DOHH2 (cell line): ENCODE results near the gene EDEM3.

Experiments
- CTCF ChIP-seq: fragments of 200-600 bp; sonication (generic); IDR thresholded peaks from one replicate; pipeline ENCODE4 v1.5.1; 2014; ENCODE audit warnings: antibody characterized with exemption, mild to moderate bottlenecking, low read depth, low read length; ENCODE audit not compliant: poor library complexity, severe bottlenecking
- EZH2phosphoT487 ChIP-seq: fragments of 200-600 bp; sonication (generic); IDR thresholded peaks from 2 replicates; pipeline ENCODE4 v1.6.1; 2017; ENCODE audit warnings: borderline replicate concordance, mild to moderate bottlenecking, antibody characterized with exemption, low read length, moderate library complexity, mixed read lengths

GRCh38 chr1:184745929-184746638 lies 8.6 kb downstream of the EDEM3 start:
- TF ChIP-seq CTCF (no peak), EZH2phosphoT487 (no peak)
